ENCODE data around the gene CACNA1D. TPM values are rescaled to one million over a fixed set of nuclear protein-coding genes. Genes with fewer than 3 reads are reported as not detected.

The CACNA1D gene
- total and polyA plus RNA-seq, 8 donors = 0.31 to 36.5 (median 12.5) TPM

DNA sequence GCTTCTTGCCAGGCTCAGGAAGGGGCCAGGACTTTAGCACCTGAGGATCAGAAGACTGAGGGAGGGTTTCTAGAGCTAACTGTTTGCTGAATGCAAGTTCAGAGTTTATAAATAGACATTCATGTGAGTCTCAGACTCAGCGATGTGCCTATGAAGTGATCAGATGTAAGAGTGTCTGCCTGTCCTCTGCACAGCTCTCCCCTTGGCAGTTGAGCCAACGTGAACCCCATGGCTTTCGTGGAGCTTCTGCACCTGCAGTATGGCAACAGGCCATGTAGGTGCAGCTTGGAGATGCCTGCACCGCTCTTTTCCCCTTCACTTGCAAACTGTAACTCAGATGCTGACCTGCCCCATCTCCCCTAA, 209.9 kb downstream of the CACNA1D start:
- peaks cover 0 to 8% (median 7%) of the 10 kb centered on the region in 4 donors for H3K4me1 ChIP-seq
- H3K27ac ChIP-seq = no peak overlapping the region
- H3K27me3 ChIP-seq = no peaks in the 10 kb centered on the region
- DNase-seq = peak in 1 of 2 donors; percentile 7
- H3K4me3 ChIP-seq = no peak overlapping the region
- TF ChIP-seq EP300 (IDR thresholded peaks at IDR 0.05) = no peak
- TF ChIP-seq, protein P1, sequence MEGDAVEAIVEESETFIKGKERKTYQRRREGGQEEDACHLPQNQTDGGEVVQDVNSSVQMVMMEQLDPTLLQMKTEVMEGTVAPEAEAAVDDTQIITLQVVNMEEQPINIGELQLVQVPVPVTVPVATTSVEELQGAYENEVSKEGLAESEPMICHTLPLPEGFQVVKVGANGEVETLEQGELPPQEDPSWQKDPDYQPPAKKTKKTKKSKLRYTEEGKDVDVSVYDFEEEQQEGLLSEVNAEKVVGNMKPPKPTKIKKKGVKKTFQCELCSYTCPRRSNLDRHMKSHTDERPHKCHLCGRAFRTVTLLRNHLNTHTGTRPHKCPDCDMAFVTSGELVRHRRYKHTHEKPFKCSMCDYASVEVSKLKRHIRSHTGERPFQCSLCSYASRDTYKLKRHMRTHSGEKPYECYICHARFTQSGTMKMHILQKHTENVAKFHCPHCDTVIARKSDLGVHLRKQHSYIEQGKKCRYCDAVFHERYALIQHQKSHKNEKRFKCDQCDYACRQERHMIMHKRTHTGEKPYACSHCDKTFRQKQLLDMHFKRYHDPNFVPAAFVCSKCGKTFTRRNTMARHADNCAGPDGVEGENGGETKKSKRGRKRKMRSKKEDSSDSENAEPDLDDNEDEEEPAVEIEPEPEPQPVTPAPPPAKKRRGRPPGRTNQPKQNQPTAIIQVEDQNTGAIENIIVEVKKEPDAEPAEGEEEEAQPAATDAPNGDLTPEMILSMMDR (IDR thresholded peaks at IDR 0.05) = no peak
- TF ChIP-seq POLR2AphosphoS5 (IDR thresholded peaks at IDR 0.05) = no peak
- TF ChIP-seq POLR2A (IDR thresholded peaks at IDR 0.05) = no peak
- H3K36me3 ChIP-seq = no peaks in the 10 kb centered on the region
- H3K9me3 ChIP-seq = no peaks in the 10 kb centered on the region
- intact Hi-C loops (cut with DNase I; ENCODE audit: low total_unique reads) = no loop called here
- 79 to 95% (median 88%) methylated on average over 4 of the region's 4 CpGs for WGBS, 5 donors

DNA sequence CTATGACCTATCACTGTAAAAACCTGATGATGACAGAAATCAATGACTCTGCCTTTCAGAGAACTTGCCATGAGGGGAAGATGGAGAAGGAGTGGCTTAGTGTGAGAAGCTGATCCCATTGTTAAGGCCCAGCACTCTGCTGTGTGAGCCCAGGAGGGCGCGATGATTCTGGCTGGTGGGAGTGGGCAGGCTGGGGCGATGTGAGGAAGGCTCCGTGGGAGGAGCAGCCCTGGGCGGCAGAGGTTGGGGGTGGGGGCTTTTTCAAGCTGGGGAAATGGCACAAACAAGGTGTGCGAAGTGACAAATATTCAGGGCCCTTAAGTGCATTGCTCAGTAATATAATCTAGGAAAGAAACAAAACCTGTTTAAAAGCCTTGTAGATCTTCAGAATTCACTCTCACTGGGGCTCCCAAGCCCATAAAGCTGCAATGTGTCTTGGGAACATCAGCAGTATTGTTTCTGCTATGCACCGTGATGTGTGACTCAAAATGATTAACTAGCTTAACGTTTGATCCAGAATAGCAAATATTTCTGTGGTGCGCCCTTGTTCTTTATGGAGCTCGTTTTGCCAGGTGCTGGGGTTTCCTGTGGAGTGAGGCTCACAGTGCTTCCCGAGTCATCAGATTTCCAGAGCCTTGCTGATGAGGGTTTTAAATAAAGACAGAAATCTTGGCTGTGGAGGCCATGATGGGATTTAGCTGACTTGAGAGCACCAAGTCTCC, 210.8 kb downstream of the CACNA1D start:
- intact Hi-C loops (cut with DNase I; ENCODE audit: low total_unique reads) = no loop called here
- Histone ChIP-seq H3K36me3 (no peaks in the 10 kb centered on the region), H3K4me3 (no peak overlapping the region), H3K27me3 (no peaks in the 10 kb centered on the region), H3K9me3 (no peaks in the 10 kb centered on the region), H3K4me1 (peaks cover 5 to 14% (median 9%) of the 10 kb centered on the region in 4 donors), H3K27ac (no peak overlapping the region)
- DNase-seq = peak; percentile 7 to 24
- TF ChIP-seq POLR2A (IDR thresholded peaks at IDR 0.05) = no peak
- TF ChIP-seq EP300 (IDR thresholded peaks at IDR 0.05) = no peak
- TF ChIP-seq POLR2AphosphoS5 (IDR thresholded peaks at IDR 0.05) = no peak
- TF ChIP-seq, protein P1 (IDR thresholded peaks at IDR 0.05) = no peak
- WGBS, 5 donors = 64 to 82% (median 69%) methylated on average over 11 of the region's 11 CpGs

DNA sequence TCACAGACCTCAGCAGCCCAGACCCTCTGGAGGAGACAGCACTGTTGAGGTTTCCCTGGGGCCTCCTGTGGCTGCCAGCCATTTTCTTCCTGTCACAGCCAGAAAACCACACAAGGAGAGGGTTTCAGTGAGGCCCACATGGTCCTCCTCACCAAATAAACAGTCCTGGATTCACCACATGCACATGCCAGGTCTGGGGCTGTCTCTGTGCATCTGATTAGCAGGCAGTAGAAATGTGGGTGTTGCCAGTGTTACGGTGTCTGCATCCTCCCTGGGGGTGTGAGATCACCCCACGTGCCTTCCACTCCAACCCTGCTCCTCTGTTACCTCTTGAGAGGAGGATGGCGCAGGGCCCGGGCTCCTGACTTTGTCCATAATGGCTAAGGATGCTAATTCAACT, 211.4 kb downstream of the CACNA1D start:
- no peak overlapping the region for H3K4me3 ChIP-seq
- no peaks in the 10 kb centered on the region for H3K9me3 ChIP-seq
- peaks cover 5 to 16% (median 11%) of the 10 kb centered on the region in 4 donors for H3K4me1 ChIP-seq
- WGBS, 5 donors = 78 to 87% (median 82%) methylated on average over 4 of the region's 4 CpGs
- H3K36me3 ChIP-seq = no peaks in the 10 kb centered on the region
- intact Hi-C loops (cut with DNase I; ENCODE audit: low total_unique reads) = no loop called here
- TF ChIP-seq POLR2A (IDR thresholded peaks at IDR 0.05) (no peak), EP300 (IDR thresholded peaks at IDR 0.05) (no peak), POLR2AphosphoS5 (IDR thresholded peaks at IDR 0.05) (no peak)
- TF ChIP-seq, protein P1 (IDR thresholded peaks at IDR 0.05) = no peak
- peak in 1 of 2 donors; percentile 22 for DNase-seq
- H3K27ac ChIP-seq = no peak overlapping the region
- H3K27me3 ChIP-seq = no peaks in the 10 kb centered on the region

DNA sequence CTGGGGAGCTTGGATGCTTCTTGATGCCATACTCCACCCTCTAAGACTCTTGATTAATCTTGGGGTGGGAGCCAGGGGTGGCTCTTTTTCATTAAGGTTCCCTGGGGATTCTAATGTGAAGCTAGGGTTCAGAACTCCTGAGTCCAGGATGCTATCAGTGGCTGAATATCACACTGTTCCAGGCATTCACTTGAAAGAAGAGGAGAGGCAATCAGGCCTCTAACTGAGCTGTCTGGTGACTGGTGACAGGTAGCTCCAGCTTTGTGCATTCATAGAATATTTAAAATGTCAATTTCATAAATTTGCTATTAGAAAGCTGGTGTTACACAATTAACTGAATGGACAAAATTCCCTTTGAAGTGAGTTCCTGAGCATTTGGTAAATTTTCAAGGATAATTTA, 212.8 kb downstream of the CACNA1D start:
- Histone ChIP-seq H3K4me1 (peaks cover 5 to 16% (median 11%) of the 10 kb centered on the region in 4 donors), H3K27me3 (no peaks in the 10 kb centered on the region), H3K36me3 (no peaks in the 10 kb centered on the region), H3K4me3 (no peak overlapping the region), H3K27ac (no peak overlapping the region), H3K9me3 (no peaks in the 10 kb centered on the region)
- no peak for DNase-seq
- intact Hi-C loops (cut with DNase I; ENCODE audit: low total_unique reads) = no loop called here
- TF ChIP-seq, protein P1 (IDR thresholded peaks at IDR 0.05) = no peak
- TF ChIP-seq POLR2A (IDR thresholded peaks at IDR 0.05) = no peak
